ENCODE data around the gene IL1RL2.

DNA sequence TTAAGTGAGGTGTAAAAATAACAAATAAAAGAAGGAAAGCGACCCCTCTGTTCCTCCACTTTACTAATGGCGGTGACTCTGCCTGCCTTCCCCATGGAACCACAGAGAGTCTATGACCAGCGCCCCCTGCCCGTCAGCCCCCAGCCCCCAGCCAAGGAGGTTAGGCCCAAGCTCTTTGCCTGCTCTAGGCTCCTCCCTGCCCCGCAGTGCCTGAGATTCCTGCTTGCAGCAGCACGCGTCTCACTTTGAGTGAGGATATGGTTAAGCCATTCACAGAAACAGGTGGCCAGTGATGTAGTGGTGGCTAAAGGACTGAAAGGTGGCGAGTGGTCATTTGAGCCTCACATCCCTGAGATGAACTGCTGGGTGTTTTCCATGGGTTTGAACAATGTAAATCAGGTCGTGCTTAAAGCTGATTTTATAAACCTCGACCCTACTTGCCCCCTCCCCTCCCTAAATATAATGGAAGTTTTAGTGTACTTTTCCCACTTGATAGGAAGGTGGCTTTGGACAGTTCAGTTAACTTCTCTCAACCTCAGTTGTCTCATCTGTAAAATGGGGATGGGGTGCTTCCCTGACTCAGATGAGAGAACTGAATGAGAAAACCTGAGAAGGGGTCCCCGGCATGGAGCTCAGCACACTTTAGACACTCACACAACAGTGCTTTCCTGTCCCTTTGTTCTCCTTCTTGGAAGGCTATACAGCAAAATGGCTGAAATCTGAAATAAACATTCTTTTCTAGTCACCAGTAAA is 46.5 kb downstream of the IL1RL2 start:
- TF ChIP-seq, protein P1, sequence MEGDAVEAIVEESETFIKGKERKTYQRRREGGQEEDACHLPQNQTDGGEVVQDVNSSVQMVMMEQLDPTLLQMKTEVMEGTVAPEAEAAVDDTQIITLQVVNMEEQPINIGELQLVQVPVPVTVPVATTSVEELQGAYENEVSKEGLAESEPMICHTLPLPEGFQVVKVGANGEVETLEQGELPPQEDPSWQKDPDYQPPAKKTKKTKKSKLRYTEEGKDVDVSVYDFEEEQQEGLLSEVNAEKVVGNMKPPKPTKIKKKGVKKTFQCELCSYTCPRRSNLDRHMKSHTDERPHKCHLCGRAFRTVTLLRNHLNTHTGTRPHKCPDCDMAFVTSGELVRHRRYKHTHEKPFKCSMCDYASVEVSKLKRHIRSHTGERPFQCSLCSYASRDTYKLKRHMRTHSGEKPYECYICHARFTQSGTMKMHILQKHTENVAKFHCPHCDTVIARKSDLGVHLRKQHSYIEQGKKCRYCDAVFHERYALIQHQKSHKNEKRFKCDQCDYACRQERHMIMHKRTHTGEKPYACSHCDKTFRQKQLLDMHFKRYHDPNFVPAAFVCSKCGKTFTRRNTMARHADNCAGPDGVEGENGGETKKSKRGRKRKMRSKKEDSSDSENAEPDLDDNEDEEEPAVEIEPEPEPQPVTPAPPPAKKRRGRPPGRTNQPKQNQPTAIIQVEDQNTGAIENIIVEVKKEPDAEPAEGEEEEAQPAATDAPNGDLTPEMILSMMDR (IDR thresholded peaks at IDR 0.05; ENCODE audit: low read depth, low read length, missing input control): no peak
- TF ChIP-seq RAD21 (IDR thresholded peaks at IDR 0.05) (no peak), JUND (IDR thresholded peaks at IDR 0.05) (no peak), EGR1 (IDR thresholded peaks at IDR 0.05; ENCODE audit: low read depth in 2 of 2) (no peak), YY1 (IDR thresholded peaks at IDR 0.05) (no peak), SP1 (IDR thresholded peaks at IDR 0.05) (no peak), TAF1 (conservative IDR thresholded peaks at IDR 0.05) (no peak), HNF4G (IDR thresholded peaks at IDR 0.05) (no peak)
- TF ChIP-seq, protein P2, sequence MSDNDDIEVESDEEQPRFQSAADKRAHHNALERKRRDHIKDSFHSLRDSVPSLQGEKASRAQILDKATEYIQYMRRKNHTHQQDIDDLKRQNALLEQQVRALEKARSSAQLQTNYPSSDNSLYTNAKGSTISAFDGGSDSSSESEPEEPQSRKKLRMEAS (IDR thresholded peaks at IDR 0.05): no peak
- TF ChIP-seq, protein P3, sequence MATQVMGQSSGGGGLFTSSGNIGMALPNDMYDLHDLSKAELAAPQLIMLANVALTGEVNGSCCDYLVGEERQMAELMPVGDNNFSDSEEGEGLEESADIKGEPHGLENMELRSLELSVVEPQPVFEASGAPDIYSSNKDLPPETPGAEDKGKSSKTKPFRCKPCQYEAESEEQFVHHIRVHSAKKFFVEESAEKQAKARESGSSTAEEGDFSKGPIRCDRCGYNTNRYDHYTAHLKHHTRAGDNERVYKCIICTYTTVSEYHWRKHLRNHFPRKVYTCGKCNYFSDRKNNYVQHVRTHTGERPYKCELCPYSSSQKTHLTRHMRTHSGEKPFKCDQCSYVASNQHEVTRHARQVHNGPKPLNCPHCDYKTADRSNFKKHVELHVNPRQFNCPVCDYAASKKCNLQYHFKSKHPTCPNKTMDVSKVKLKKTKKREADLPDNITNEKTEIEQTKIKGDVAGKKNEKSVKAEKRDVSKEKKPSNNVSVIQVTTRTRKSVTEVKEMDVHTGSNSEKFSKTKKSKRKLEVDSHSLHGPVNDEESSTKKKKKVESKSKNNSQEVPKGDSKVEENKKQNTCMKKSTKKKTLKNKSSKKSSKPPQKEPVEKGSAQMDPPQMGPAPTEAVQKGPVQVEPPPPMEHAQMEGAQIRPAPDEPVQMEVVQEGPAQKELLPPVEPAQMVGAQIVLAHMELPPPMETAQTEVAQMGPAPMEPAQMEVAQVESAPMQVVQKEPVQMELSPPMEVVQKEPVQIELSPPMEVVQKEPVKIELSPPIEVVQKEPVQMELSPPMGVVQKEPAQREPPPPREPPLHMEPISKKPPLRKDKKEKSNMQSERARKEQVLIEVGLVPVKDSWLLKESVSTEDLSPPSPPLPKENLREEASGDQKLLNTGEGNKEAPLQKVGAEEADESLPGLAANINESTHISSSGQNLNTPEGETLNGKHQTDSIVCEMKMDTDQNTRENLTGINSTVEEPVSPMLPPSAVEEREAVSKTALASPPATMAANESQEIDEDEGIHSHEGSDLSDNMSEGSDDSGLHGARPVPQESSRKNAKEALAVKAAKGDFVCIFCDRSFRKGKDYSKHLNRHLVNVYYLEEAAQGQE (IDR thresholded peaks at IDR 0.05): no peak
- TF ChIP-seq, protein P4, sequence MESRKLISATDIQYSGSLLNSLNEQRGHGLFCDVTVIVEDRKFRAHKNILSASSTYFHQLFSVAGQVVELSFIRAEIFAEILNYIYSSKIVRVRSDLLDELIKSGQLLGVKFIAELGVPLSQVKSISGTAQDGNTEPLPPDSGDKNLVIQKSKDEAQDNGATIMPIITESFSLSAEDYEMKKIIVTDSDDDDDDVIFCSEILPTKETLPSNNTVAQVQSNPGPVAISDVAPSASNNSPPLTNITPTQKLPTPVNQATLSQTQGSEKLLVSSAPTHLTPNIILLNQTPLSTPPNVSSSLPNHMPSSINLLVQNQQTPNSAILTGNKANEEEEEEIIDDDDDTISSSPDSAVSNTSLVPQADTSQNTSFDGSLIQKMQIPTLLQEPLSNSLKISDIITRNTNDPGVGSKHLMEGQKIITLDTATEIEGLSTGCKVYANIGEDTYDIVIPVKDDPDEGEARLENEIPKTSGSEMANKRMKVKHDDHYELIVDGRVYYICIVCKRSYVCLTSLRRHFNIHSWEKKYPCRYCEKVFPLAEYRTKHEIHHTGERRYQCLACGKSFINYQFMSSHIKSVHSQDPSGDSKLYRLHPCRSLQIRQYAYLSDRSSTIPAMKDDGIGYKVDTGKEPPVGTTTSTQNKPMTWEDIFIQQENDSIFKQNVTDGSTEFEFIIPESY (IDR thresholded peaks at IDR 0.05): no peak
- TF ChIP-seq, protein P5, sequence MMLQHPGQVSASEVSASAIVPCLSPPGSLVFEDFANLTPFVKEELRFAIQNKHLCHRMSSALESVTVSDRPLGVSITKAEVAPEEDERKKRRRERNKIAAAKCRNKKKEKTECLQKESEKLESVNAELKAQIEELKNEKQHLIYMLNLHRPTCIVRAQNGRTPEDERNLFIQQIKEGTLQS (IDR thresholded peaks at IDR 0.05): no peak
